Measurements from ENCODE around the gene SHISA3.

- TF ChIP-seq POLR2A (IDR thresholded peaks at IDR 0.05) (no peak), CTCF (IDR thresholded peaks at IDR 0.05) (no peak)
Observed at GRCh38 chr4:42352049-42352448, 45.2 kb upstream of the SHISA3 start.
